Heart right ventricle (tissue), 16 donors: ENCODE measurements around the gene TMEM45A. TPM values are rescaled to one million over a fixed set of nuclear protein-coding genes. Genes with fewer than 3 reads are reported as not detected.

ENCODE experiments used
- ATAC-seq, 8 donors: fragments of 200-7000 bp; cut with Tn5 transposase; one replicate each; pipeline ENCODE4 v1.9.1; 2020; ENCODE audit warnings: mild to moderate bottlenecking in 8 of 8, moderate library complexity in 8 of 8, moderate number of reproducible peaks in 1 of 8
- DNase-seq, 2 donors: peaks; one replicate each; pipeline ENCODE4 v3.0.0-alpha.2; 2020
- H3K27ac ChIP-seq, 10 donors: fragments of 200-600 bp; sonication (generic) in 2 of 10; one replicate each; pipeline versions ENCODE4 v1.5.0 to v1.8.0; 2020 to 2022; ENCODE audit warnings: mild to moderate bottlenecking in 3 of 10
- H3K27me3 ChIP-seq, 7 donors: fragments of 200-600 bp; one replicate each; pipeline ENCODE4 v1.8.0; 2021 to 2022; ENCODE audit warnings: mild to moderate bottlenecking in 2 of 7
- H3K36me3 ChIP-seq, 9 donors: fragments of 200-600 bp; sonication (generic) in 1 of 9; one replicate each; pipeline versions ENCODE4 v1.5.0 to v1.8.0; 2020 to 2022; ENCODE audit warnings: mild to moderate bottlenecking in 2 of 9
- H3K4me1 ChIP-seq, 9 donors: fragments of 200-600 bp; sonication (generic) in 1 of 9; one replicate each; pipeline versions ENCODE4 v1.5.0 to v1.8.0; 2020 to 2022; ENCODE audit warnings: mild to moderate bottlenecking in 4 of 9
- H3K4me3 ChIP-seq, 10 donors: fragments of 200-600 bp; sonication (generic) in 2 of 10; one replicate each; pipeline versions ENCODE4 v1.5.0 to v1.8.0; 2020 to 2022; ENCODE audit warnings: mild to moderate bottlenecking in 7 of 10, moderate library complexity in 2 of 10
- H3K9me3 ChIP-seq, 11 donors: fragments of 200-600 bp in 10 of 11; sonication (generic) in 2 of 11; one replicate each; pipeline versions ENCODE4 v1.5.0 to v1.8.0; 2013 to 2022; ENCODE audit warnings: mild to moderate bottlenecking in 2 of 11, control low read depth in 1 of 11, moderate library complexity in 1 of 11
- WGBS, 2 donors: extraction: QIAGEN DNeasy Blood & Tissue Kit; methylation state at CpG; one replicate each; pipeline ENCODE4 v1.1.7; 2013; ENCODE audit warnings: inconsistent platforms in 1 of 2; 5-methylcytosine and 5-hydroxymethylcytosine counted together
- intact Hi-C, 10 donors: fragments of 100-400 bp; cut with DNase I; formaldehyde crosslinking; loops; one replicate each; pipeline versions ENCODE4 v1.11.1 to v1.14.2; 2022
- polyA plus RNA-seq, 2 donors: library from polyadenylated mRNA; stranded (reverse); fragments of 200-250 nt; gene quantifications; one replicate each; pipeline ENCODE4 v1.2.3, GENCODE V29; 2013
- total RNA-seq, 10 donors: library from RNA; stranded (reverse); fragmentation: NEBNext Ultra II Directional in 3 of 10; extraction: Animal tissue kit (Norgen Biotek cat#: 25700) in 3 of 10; gene quantifications; one replicate each; pipeline versions ENCODE4 v1.2.1 to v1.2.4, GENCODE V29; 2021 to 2023
- TF ChIP-seq, protein P1 (sequence below), 9 donors: fragments of 200-600 bp; sonication (generic) in 2 of 9; IDR thresholded peaks; one replicate each; pipeline versions ENCODE4 v1.5.0 to v1.8.0; 2021 to 2022; ENCODE audit warnings: antibody characterized with exemption in 9 of 9, mild to moderate bottlenecking in 5 of 9, moderate library complexity in 1 of 9
- donor health status: Arrhythmogenic right ventricular cardiomyopathy.
- donor health status: ischemic (EF 13 %, LVEDD 7.1; RV severe dilation, severe dysfunction).
- donor health status: healthy with polysubstance abuse.
- donor health status: DM: no; HTN: yes; CAD: no.
- donor health status: DM: no; HTN: no; CAD: no.
- donor health status: ischemic (EF 25% LVEDD 6.9; RV normal size, moderate dysfunction).
- donor health status: ischemic (EF 25% LVEDD 5.7; RV mildly dilated, moderate dysfunction).
- donor health status: healthy.
- donor health status: DM: yes; HTN: yes; CAD: no.
- donor health status: Ischemic cardiomyopathy.
- donor health status: ischemic (EF 35%, LVEDD 5.7; RV mildly dilated, moderate dysfunction).
- donor health status: nonischemic (EF 11% LVEDD 7.7; RV severe dilation, severe dysfunction).
- donor health status: DM: yes; HTN: yes; CAD: no.
- donor health status: PGD.
- donor health status: ischemic (EF 29% LVEDD 5.4; RV normal size, mild dysfunction).
- donor health status: nonischemic (EF 23%, LVEDD 6.1; RV moderate dilation, normal function).

The TMEM45A gene
- total and polyA plus RNA-seq, 12 donors = 0.80 to 16.1 (median 2.5) TPM

DNA sequence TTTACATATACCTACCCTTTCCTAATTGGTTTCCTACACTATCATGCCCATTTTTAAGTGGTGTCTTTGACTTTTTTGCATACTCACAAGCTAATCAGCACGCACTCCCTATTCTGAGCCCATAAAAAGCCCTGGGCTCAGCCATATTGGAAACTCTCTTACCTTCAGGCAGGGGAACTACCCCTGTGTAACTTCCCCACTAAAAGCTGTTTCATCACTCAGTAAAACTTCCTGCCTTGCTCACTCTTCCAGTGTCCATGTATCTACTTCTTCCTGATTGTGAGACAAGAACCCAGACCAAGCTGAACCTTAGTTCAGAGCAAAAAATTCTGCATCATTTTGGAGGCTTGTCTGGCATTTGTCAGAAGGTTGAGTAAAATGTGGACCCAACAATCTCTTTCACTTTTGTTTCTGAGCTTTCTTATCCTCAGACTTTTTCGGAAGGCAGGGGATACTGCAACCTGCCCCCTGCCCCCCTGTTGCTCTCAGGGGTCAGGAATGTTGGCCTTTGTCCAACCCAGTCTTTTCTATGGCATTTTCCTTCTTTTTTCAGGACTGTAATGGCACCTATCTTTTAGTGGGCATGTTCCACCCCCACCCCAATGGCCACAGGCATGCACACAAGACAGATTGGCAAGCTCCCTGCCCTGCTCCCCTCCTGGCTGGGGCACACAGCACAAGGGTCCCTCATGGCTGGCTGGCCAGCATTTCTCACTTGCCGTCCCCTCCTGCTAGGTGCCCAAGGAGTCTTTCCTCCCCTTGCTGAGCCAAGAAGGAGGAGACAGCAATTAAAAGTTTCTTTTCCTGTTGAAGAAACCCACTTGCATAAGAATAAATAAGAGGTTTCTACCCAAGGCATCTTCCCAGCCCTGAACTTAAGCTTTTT, 26.3 kb upstream of the TMEM45A start:
- Histone ChIP-seq H3K36me3 (no peaks in the 10 kb centered on the region), H3K9me3 (peaks cover 0 to 31% (median 0%) of the 10 kb centered on the region in 11 donors), H3K4me1 (peaks cover 0 to 7% (median 0%) of the 10 kb centered on the region in 9 donors), H3K27ac (no peak overlapping the region), H3K27me3 (no peaks in the 10 kb centered on the region), H3K4me3 (no peak overlapping the region)
- 68 to 78% methylated on average over 3 of the region's 3 CpGs for WGBS, 2 donors
- no peak for DNase-seq
- TF ChIP-seq, protein P1, sequence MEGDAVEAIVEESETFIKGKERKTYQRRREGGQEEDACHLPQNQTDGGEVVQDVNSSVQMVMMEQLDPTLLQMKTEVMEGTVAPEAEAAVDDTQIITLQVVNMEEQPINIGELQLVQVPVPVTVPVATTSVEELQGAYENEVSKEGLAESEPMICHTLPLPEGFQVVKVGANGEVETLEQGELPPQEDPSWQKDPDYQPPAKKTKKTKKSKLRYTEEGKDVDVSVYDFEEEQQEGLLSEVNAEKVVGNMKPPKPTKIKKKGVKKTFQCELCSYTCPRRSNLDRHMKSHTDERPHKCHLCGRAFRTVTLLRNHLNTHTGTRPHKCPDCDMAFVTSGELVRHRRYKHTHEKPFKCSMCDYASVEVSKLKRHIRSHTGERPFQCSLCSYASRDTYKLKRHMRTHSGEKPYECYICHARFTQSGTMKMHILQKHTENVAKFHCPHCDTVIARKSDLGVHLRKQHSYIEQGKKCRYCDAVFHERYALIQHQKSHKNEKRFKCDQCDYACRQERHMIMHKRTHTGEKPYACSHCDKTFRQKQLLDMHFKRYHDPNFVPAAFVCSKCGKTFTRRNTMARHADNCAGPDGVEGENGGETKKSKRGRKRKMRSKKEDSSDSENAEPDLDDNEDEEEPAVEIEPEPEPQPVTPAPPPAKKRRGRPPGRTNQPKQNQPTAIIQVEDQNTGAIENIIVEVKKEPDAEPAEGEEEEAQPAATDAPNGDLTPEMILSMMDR (IDR thresholded peaks at IDR 0.05) = no peak
- ATAC-seq = no peak
- intact Hi-C loops = loop anchor here in 5 of 10 donors (2.0 to 10.0 kb wide), 3 partner anchors 125 to 729 kb away; no protein-coding TSS in a partner anchor

DNA sequence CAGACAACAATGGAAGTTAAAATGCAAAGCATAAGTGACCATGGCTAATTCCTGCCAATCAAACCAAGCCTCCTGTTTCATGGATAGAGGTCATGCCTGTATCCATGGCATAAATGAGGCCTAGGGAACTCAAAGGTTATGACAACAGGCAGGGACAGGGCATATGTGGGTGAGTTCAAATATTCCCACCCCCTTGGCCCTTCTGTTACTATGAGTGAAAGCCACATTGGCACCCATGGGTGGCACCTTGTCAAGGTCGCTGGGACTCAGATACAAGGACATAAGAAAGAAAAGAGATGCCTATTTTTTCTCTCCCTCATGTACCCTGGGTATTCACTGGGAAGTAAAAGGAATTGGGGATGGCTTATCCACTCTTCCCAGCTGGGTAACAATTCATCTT, 25.3 kb upstream of the TMEM45A start:
- DNase-seq (no peak), ATAC-seq (no peak)
- Histone ChIP-seq H3K4me3 (no peak overlapping the region), H3K36me3 (no peaks in the 10 kb centered on the region), H3K27ac (no peak overlapping the region), H3K4me1 (peaks cover 0 to 7% (median 0%) of the 10 kb centered on the region in 9 donors), H3K9me3 (peaks cover 0 to 31% (median 0%) of the 10 kb centered on the region in 11 donors), H3K27me3 (no peaks in the 10 kb centered on the region)
- WGBS, 2 donors = 85 to 87% methylated on average over 1 of the region's 1 CpG
- intact Hi-C loops = loop anchor here in 4 of 10 donors (10.0 kb wide), 2 partner anchors 328 to 728 kb away; no protein-coding TSS in a partner anchor
- TF ChIP-seq, protein P1 (IDR thresholded peaks at IDR 0.05) = no peak

DNA sequence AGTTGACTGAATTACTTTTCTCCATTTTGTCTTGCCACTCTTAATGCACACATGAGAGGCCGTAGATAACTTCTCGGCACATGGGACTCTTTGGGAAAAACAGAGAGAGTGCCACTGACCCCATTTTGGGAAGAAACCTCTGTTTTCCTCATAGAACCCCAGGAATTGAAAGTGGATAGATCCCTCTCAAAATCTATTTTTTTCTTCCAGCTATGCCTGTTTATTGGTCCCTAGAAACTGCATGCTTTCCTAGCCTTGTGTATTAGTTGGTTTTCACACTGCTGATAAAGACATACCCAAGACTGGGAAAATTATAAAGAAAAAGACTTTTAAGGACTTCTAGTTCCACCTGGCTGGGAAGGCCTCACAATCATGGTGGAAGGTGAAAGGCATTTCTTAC, 23.7 kb upstream of the TMEM45A start:
- WGBS, 2 donors = 97 to 98% methylated on average over 2 of the region's 2 CpGs
- Histone ChIP-seq H3K4me3 (no peak overlapping the region), H3K27me3 (no peaks in the 10 kb centered on the region), H3K4me1 (peaks cover 0 to 7% (median 0%) of the 10 kb centered on the region in 9 donors), H3K27ac (no peak overlapping the region), H3K36me3 (no peaks in the 10 kb centered on the region), H3K9me3 (peaks cover 0 to 31% (median 0%) of the 10 kb centered on the region in 11 donors)
- TF ChIP-seq, protein P1 (IDR thresholded peaks at IDR 0.05) = no peak
- DNase-seq = no peak
- intact Hi-C loops = loop anchor here in 4 of 10 donors (1.0 to 10.0 kb wide), 3 partner anchors 14 to 726 kb away; no protein-coding TSS in a partner anchor
- ATAC-seq = no peak

DNA sequence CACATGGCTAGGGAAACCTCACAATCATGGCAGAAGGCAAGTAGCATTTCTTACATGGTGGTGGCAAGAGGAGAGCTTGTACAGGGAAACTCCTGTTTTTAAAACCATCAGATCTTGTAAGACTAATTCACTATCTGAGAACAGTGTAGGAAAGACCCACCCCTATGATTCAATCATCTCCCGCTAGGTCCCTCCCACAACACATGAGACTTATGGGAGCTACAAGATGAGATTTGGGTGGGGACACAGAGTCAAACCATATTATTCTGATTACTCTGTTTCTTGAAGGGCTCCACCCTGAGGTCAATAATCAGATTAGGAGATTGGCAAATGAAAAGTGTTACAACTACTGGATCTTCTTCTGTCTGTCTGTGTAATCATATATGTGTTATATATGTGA, 21.5 kb upstream of the TMEM45A start:
- WGBS, 2 donors = 89 to 95% methylated on average over 1 of the region's 1 CpG
- H3K36me3 ChIP-seq = no peaks in the 10 kb centered on the region
- no peak for DNase-seq
- no peak overlapping the region for H3K4me3 ChIP-seq
- H3K27me3 ChIP-seq = no peaks in the 10 kb centered on the region
- ATAC-seq = no peak
- no peak overlapping the region for H3K27ac ChIP-seq
- TF ChIP-seq, protein P1 (IDR thresholded peaks at IDR 0.05) = no peak
- H3K9me3 ChIP-seq = peaks cover 0 to 31% (median 0%) of the 10 kb centered on the region in 11 donors
- peaks cover 0 to 5% (median 0%) of the 10 kb centered on the region in 9 donors for H3K4me1 ChIP-seq
- intact Hi-C loops = no loop called here
